ENCODE measurements around the gene CHRNB2. TPM values are rescaled to one million over a fixed set of nuclear protein-coding genes. Genes with fewer than 3 reads are reported as not detected.

CHRNB2 gene
- total and polyA plus RNA-seq, 2 of the 4 experiments (the other 2 are of a cell fraction): under 0.01 to 0.03 TPM

GRCh38 chr1:154621875-154622274, 54.3 kb downstream of the CHRNB2 start:
- Histone ChIP-seq H4K91ac (ENCODE audit: insufficient read depth, low read depth, low read length) (no peak overlapping the region), H3K27ac (ENCODE audit: insufficient read depth, low read length) (no peak overlapping the region), H3K4me3 (ENCODE audit: insufficient read depth, low read depth, low read length) (no peak overlapping the region), H3K36me3 (ENCODE audit: control insufficient read depth, insufficient read depth, low read length) (peaks cover 4% of the 10 kb centered on the region), H2BK20ac (ENCODE audit: low read depth, low read length) (no peak overlapping the region), H2AK5ac (ENCODE audit: low read depth, low read length) (no peak overlapping the region; the same call in 1 of the 2 replicates), H2AFZ (replicated peaks; ENCODE audit: low read length, poor library complexity) (no peak overlapping the region), H3K27me3 (ENCODE audit: control insufficient read depth, insufficient read depth, low read length) (no peaks in the 10 kb centered on the region), H4K8ac (ENCODE audit: low read depth in 2 of 2, low read length in 2 of 2) (no peak overlapping the region), H3K9ac (ENCODE audit: low read depth, low read length) (no peak overlapping the region), H3K9me1 (ENCODE audit: insufficient read depth, low read length) (peaks cover 13% of the 10 kb centered on the region), H3K79me1 (ENCODE audit: low read depth in 1 of 2, low read length in 2 of 2) (peaks cover 26 to 70% of the 10 kb centered on the region in 2 experiments), H3K23ac (ENCODE audit: low read depth, low read length) (no peak overlapping the region), H3K4ac (ENCODE audit: low read depth, low read length) (no peak overlapping the region), H2BK120ac (ENCODE audit: low read depth, low read length) (no peak overlapping the region), H3K4me2 (ENCODE audit: low read depth, low read length) (no peak overlapping the region), H2BK5ac (ENCODE audit: low read depth, low read length, poor library complexity, severe bottlenecking) (no peak overlapping the region), H3K18ac (ENCODE audit: low read depth, low read length) (no peak overlapping the region), H2AK9ac (replicated peaks; ENCODE audit: low read depth, low read length, poor library complexity) (no peak overlapping the region), H2BK15ac (ENCODE audit: low read depth, low read length) (no peak overlapping the region), H4K5ac (ENCODE audit: low read depth, low read length) (no peak overlapping the region), H3K9me3 (ENCODE audit: control insufficient read depth, insufficient read depth, low read length) (no peaks in the 10 kb centered on the region), H3K4me1 (ENCODE audit: control insufficient read depth, insufficient read depth, low read length) (peaks cover 9% of the 10 kb centered on the region), H3K56ac (ENCODE audit: extremely low read depth, insufficient read depth, low read length) (no peak overlapping the region), H4K20me1 (ENCODE audit: insufficient read depth, low read length) (peaks cover 69% of the 10 kb centered on the region), H3K14ac (replicated peaks; ENCODE audit: low read depth, low read length) (no peak overlapping the region)
- no TSS peak for BruUV-seq (replicated peaks)
- intact Hi-C loops (cut with micrococcal nuclease) (no loop called here), dilution Hi-C loops (cut with HindIII; ENCODE audit: low sequenced_read_pairs, unreplicated experiment) (no loop called here), in situ Hi-C loops (cut with MboI; ENCODE audit: low sequenced_read_pairs) (no loop called here)
- no peak for ATAC-seq (ENCODE audit: low read depth)
- no CpG with 5 or more reads among the region's 5 CpGs for WGBS, 2 experiments (ENCODE audit: extremely low coverage in 2 of 2, insufficient read length in 1 of 2)
- DNase-seq: no peak
- ChIA-PET POLR2A (ENCODE audit: unreplicated experiment) (no interaction called here), CTCF (no interaction called here)
- TF ChIP-seq RCOR1 (IDR thresholded peaks at IDR 0.05; ENCODE audit: insufficient replicate concordance, low read length) (no peak), USF2 (IDR thresholded peaks at IDR 0.05; ENCODE audit: low read depth, low read length) (no peak), ELK1 (IDR thresholded peaks at IDR 0.05; ENCODE audit: borderline replicate concordance, low read depth, low read length) (no peak), MXI1 (IDR thresholded peaks at IDR 0.05; ENCODE audit: borderline replicate concordance, low read depth, low read length) (no peak), CEBPB (IDR thresholded peaks at IDR 0.05; ENCODE audit: low read depth, low read length) (no peak), RFX5 (IDR thresholded peaks at IDR 0.05; ENCODE audit: low read depth, low read length) (no peak)
